Fibroblast of mammary gland (primary cell): ENCODE results near the gene MYL6B.

Source experiments
- DNase-seq: peaks from one replicate; pipeline ENCODE4 v3.0.0-alpha.2; 2010; ENCODE audit warnings: low read depth
- H3K4me3 ChIP-seq: 2 replicates; pipeline ENCODE4 v1.5.1; 2011; ENCODE audit warnings: low read depth, mild to moderate bottlenecking, low read length, moderate library complexity; ENCODE audit not compliant: control insufficient read depth
- CTCF ChIP-seq: conservative IDR thresholded peaks from 2 replicates; pipeline ENCODE4 v1.5.1; 2011; ENCODE audit warnings: low read depth, low read length, inconsistent platforms; ENCODE audit not compliant: control insufficient read depth, insufficient read depth

Gene MYL6B

GRCh38 chr12:56117778-56118687 is 34.4 kb upstream of the MYL6B start, which contains the start of gene ZC3H10:
ZC3H10 (plus strand) TSS chr12:56118266; CDS start chr12:56120563, 2,297 bp downstream.
- peak; percentile 100 for DNase-seq
- peak within 1 kb of the TSS; percentile 86 for H3K4me3 ChIP-seq
- peak; percentile 36 for TF ChIP-seq CTCF

- H3K4me3 ChIP-seq, result peak overlapping the region; percentile 86
- no peak for TF ChIP-seq CTCF
- no peak for DNase-seq
These were observed 33.6 kb upstream of the MYL6B start for GRCh38 chr12:56118688-56119357.

GRCh38 chr12:56119361-56119796 is 33.0 kb upstream of the MYL6B start:
- no peak overlapping the region for H3K4me3 ChIP-seq

GRCh38 chr12:56120158-56120846 is 32.1 kb upstream of the MYL6B start:
- DNase-seq, result peak; percentile 34
- no peak for TF ChIP-seq CTCF
- no peak overlapping the region for H3K4me3 ChIP-seq

More at GRCh38 chr12:56119361-56119796, 33.0 kb upstream of the MYL6B start:
- DNase-seq, result peak; percentile 94
- peak; percentile 85 for TF ChIP-seq CTCF

GRCh38 chr12:56121204-56121870 is 31.1 kb upstream of the MYL6B start:
- TF ChIP-seq CTCF, result no peak
- H3K4me3 ChIP-seq, result no peak overlapping the region

GRCh38 chr12:56122637-56123036 is 29.8 kb upstream of the MYL6B start:
- TF ChIP-seq CTCF, result no peak
- DNase-seq, result no peak
- no peak overlapping the region for H3K4me3 ChIP-seq

More at GRCh38 chr12:56121204-56121870, 31.1 kb upstream of the MYL6B start:
- DNase-seq, result no peak
